Suppressor macrophage treated with lipopolysaccharide for 4 hours (primary cell): Measurements from ENCODE around the gene SAMSN1.
"Not testable (repeated sequence)": the region's sequence is repeated elsewhere in the genome, so short reads cannot be mapped to it uniquely, and the experiment has no call there.

Experiments used
- DNase-seq: peaks from one replicate; pipeline ENCODE4 v3.0.0-alpha.2; 2020

The SAMSN1 gene

DNA sequence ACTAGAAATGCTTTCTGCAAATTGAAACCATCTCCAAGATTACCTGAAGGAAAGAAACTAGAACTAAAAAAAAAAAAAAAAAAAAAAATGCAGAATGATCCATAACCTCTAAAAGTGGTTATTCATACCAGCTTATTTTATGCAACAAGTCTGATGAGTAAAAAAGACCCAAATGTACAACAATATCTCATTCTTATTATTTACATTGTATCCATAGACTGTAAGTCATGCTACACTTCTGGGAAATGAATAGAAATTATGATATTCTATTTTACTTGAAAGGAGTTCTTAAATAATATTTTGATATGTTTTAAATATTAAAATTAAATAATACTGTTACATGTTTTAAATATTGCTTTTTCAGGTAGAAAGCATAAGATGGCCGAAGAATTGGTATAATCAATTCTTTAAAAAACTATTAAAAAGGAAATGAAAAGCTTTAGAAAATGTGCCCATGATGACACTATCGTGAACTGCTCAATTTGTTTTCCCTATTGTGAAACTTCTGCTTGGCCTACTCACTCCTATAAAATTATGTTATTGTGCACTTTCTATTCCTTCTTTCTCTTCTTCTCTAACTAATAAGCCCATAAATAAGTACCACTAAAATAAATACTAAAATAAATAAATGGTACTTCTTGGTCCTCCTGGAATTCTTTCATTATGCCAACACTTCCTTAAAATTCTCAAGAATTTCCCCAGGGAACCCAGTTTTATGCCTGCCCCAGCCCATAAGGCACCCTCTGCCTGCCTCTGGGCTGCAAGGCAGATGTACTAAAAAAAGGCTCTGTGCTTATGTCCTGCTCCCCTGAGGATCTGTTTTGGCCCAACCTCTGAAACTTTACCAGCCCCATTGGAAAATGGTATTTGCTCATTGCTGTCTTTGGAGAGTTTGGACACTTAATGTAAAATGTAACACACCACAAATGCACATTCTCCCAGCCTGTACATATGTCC, 18.1 kb downstream of the SAMSN1 start:
- DNase-seq: peak; percentile 79

DNA sequence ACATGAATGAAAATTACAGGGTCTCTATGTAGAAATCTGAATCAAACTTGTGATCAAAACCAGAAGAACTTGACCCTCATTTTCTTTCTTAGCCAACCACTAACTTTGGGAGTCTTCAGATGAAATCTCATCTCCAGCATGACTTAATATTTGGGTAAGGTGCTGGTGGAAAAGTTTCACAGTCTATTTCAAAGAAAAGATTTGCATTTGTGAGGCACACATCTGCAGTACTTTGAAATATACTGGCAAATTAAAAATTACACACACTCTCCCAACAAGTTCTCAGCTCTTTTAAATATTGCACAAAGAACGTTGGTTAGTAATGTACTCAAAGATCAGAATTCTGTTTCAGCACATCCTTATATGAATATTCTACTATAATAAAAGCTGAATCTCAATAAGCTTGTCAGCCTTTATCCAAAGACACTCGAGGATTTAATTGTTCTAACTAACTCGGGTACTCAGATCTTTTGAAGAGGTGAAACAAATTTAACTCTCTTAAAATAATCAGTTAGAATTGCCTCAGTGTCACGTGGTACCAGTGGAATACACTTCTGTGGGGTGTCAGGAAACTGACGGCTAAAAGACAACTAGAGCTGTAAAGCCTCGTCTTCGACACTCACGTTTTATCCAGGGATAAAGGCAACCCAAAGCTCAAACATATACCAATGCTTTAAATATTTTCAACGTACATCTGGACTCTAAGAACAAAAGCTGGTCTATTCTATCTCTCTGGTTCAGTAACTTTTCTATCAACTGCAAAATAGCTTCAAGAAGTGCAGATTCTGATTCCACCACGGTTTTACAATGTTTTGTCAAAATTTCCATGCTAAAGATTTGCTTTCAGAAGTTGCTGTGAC, 19.0 kb downstream of the SAMSN1 start:
- DNase-seq: peak; percentile 61

GRCh38 chr21:14526199-14526598, 19.9 kb downstream of the SAMSN1 start:
- peak; percentile 30 for DNase-seq

GRCh38 chr21:14523234-14523633, 22.9 kb downstream of the SAMSN1 start:
- DNase-seq: peak; percentile 93

- DNase-seq: peak; percentile 60
These were observed 23.4 kb downstream of the SAMSN1 start for GRCh38 chr21:14522736-14523135.

DNA sequence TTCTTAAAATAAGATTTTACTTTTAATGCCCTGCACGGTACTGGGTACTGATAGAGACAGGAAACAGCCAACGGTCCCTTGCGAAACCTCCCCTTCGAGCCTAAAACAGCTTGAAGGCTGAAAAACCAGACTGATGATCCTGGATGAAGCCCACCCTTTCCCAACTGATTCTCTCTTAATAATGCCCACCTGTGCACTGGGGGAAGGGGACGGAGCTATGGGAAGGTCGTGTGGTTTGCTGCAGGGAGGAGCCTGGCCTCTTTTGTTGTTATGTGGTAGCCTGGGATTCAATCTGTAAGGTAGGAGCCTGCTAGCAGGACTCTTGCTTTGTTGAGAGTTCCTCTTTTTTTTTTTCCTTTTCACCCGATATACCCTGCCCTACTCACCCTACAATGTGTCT, 25.6 kb downstream of the SAMSN1 start:
- DNase-seq: peak; percentile 50

DNA sequence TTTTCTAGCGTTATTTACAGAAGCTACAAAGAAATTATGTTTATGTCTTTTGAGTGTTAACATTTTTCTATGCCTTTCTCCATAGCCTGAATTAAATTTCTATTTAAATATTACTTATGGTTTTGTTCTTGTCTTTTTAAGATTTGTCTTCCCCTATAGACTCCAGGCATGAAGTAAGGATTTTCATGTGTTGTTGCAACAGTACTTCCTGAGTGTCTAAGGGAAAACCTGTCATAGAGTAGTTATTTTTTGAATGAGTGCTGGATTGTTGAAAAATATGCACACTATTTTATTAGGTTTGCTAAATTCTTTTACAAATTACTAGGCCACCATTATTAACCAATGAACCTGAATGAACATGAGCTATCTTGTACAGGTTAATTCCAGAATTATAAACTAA, 27.1 kb downstream of the SAMSN1 start:
- peak; percentile 43 for DNase-seq

DNA sequence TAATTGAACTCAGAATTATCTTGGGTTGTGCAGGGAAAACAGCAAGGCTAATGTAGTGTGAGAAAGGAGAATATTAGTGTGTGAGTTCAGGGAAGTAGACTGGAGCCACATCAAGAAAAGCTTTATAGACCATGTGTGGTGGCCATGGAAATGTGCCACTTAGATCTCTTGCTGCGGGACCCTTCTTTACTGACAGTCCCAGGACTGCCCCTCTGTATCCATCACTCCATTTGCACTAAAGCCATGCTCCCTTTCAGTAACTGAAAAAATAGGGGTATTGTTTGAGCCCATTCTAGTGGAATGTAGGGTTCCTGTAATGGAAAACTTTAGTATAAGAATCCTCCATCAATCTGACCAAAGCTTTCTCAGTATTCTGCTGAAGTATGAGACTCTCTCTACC, 32.3 kb downstream of the SAMSN1 start:
- no peak for DNase-seq

DNA sequence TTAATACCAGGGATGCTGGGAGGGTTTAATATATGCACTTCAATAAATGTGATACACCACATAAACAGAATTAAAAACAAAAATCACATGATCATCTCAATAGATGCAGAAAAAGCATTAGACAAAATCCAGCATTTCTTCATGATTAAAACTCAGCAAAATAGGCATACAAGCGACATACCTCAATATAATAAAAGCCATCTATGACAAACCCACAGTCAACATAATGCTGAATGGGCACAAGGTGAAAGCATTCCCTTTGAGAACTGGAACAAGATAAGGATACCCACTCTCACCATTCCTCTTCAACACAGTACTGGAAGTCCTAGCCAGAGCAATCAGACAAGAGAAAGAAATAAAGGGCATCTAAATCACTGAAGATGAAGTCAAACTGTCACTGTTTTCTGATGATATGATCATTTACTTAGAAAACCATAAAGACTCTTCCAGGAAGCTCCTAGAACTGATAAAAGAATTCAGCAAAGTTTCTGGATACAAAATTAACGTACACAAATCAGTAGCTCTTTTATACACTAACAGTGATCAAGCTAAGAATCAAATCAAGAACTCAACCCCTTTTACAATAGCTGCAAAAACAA, 39.2 kb downstream of the SAMSN1 start:
- not testable (repeated sequence) for DNase-seq

DNA sequence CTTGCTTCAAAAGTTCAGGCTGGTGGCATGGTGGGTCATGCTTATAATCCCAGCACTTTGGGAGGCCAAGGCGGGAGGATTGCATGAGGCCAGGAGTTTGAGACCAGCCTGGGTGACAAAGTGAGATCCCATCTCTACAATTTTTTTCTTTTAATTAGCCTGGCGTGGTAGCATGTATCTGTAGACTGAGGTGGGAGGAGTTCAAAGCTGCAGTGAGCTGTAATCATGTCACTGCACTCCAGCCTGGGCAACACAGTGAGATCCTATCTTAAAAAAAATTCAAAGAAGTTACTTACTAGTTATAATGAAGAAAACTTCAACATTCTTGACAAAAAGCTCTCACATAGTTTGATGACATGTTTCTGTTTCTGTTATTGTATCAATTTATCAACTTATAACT, 45.2 kb downstream of the SAMSN1 start:
- no peak for DNase-seq

DNA sequence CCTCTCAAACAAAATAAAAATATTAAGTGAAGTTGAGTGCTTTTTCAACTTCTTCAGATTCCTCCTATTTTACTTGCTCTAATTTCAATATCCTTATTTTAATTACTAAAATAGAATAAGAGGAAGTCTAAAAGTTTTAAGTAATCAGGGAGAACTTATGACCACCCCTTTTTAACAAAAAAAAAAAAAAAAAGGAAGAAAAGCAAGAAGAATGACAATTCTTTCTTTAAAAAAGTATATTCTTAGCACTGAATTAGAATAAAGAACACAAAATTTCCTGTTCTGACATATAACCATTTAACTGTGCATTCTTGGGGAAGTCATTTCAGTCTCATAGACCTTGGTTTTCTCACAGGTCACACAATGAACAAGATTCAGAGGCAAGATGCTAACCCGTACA, 46.8 kb downstream of the SAMSN1 start:
- DNase-seq: no peak

- DNase-seq: no peak
These were observed 48.3 kb downstream of the SAMSN1 start for GRCh38 chr21:14497825-14498224.

- DNase-seq: no peak
These were observed 51.0 kb downstream of the SAMSN1 start for GRCh38 chr21:14495075-14495474.

- DNase-seq: not testable (repeated sequence)
These were observed 51.9 kb downstream of the SAMSN1 start for GRCh38 chr21:14494181-14494580.

- no peak for DNase-seq
These were observed 52.4 kb downstream of the SAMSN1 start for GRCh38 chr21:14493731-14494130.

DNA sequence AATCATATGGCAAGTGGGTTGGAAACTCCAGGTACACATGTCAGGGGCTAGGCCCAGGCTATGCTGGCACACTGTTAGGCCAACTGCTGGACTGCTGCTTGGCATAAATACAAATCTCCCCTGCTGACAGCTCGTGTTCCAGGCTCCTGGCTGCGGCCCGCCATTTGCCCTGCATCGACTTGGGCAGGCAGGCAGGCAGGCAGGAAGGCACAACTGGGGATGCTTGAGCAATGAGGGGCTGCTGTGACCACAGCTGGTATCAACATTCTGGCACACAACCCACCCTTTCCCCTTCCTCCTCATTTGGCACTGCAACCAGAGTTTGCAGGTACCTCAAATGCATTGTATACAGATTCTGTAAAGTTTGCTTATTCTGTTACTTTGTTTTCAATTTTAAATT, 53.2 kb downstream of the SAMSN1 start:
- DNase-seq: no peak

- no peak for DNase-seq
These were observed 54.8 kb downstream of the SAMSN1 start for GRCh38 chr21:14491269-14491681.

DNA sequence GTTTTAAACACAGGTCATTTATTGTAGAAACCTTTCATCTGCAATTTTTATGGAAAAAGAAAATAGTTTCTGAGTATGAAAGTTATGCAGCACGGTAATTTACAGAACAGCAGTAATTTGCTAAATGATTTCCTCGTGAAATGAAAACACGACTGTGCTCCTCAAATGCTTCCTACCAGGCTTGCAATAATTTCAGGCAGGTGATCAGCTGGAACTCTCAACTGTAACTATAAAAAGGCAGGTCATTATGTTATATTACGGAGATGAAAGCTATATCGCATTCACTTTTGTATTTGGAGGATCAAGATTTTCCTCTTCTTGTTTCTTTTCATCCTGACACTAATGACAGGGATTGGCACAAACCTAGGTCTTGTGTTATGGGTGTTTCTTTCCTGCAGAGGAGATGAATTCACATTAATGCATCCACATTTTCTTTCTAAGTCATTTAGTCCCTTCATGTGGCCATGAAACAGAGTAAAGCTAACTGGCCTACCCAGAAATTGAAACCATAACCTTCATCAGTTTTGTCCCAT, 57.4 kb downstream of the SAMSN1 start:
- DNase-seq: no peak

DNA sequence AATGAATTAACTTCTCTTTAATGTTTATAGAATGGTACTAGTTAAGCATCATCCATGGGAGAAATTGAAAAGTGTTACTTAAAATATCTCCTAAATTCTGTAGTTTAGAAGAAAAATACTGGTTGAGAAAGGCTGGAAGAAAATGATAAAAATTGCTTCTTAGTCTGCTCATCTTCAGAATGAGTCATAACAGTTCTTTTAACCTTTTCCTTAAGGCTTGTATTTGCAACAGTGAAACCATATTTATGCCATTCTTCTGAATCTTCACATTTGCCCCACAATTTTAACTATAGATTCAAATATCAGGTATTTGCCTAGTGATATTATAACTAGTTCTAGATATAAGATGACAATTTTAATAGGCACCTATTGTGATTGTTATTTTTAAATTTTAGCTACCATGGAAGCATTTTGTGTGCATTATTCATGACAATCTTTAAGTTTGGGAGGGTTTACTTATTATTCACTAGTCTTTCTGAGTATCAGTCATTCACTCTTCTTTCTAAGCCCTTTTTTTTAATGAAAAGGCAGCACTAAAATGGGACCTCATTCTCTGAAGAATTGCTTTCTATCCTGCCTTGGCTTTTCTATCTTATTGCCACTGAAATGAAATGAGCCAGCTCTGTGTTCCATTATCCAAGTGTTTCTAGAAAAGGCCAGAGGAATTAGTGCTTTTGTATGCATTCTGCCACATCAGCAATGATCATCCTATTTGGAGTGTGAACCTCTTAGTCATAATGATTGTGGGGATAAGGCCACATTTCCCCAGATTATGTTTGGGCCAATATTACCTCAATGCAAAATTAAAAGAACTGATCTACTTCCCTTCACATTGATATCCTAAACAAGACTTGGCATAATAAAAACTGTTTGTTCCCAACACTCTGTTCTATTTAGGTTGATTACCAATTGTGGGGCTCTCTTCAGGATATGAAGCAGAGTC, 58.4 kb downstream of the SAMSN1 start:
- DNase-seq: peak; percentile 50

GRCh38 chr21:14486869-14487268, 59.2 kb downstream of the SAMSN1 start:
- DNase-seq: no peak

GRCh38 chr21:14484188-14485009, 61.7 kb downstream of the SAMSN1 start:
- no peak for DNase-seq
